Globus pallidus (tissue), 1 donor: ENCODE results near the gene VDR.

Experiments
- DNase-seq: peaks from one replicate; pipeline ENCODE4 v3.0.0-alpha.2; 2015; ENCODE audit warnings: low spot score

The VDR gene

DNA sequence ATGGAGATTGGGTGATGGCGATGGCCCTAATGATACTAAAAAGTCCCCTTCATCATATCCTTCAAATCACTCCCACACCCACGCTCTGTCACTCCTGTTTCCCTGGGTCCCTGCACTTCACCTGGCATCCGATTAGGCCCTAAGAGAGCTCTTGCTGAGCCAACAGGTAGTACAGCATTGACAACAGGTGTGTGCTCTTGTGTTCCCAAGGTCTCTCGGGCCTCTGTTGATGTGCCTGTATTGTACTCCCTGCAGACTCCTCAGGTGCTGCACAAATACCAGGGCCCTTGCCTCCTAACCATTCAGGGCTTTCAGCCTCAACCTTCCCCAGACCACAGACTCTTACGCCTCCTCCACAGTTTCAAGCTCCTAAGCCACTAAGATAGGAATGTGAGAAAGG lies 25.8 kb upstream of the VDR start:
- DNase-seq: no peak

DNA sequence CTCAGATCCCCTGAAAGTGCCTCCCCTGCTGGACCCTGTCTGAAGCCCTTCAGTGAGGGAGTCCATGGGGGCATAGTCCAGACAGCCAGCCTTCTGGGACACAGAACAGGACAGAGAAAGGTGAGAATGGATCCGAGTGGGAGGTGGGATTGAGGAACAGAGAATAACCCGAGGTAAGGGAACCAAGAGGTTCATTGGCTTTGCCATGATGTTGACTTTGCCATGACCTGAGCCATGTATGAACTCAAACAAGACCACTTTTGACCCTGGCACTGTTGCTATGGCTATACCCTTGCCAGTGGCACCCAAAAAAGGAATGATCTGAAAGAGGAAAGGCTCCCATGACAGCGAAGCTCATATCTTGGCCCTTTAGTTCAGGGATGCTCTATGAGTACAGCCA lies 22.6 kb upstream of the VDR start:
- no peak for DNase-seq

DNA sequence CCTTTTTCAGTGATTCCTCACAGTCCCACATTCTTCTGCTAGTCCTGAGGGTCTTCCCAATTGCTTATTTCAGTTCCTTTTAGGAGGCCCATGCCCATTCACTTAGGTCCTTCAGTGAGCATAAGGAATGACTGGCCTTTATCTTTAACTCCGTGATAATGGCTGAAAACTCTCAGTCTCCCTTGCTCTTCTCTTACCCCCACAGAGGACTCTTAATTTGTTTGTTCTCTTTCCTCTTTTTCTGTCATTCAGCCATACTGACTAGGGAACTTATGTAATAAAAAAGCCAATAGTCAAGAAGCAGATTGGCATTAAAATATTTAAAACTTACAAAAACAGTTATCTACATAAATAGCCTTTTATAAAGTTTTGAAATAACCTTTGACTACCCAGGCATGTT lies 17.1 kb upstream of the VDR start:
- DNase-seq: no peak

DNA sequence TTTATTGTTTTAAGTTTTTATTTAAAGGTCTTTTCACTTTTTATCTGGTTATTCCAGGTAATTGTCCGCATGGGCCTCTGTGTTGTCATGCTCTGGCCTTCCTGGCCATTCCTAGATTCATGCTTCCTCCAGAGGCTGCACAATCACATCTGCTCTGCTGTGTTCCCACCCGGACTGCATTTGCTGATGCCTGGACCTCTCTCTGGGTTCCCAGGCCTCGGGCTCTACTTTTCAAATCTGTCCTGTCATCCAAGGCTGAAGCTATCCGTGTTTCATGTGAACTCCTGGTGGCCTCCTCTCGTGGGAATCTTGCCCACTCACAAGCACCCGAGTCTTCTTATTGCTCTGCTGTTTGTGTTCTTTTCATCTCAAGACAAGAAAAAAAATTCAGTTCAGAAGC lies 16.1 kb upstream of the VDR start:
- DNase-seq: no peak

DNA sequence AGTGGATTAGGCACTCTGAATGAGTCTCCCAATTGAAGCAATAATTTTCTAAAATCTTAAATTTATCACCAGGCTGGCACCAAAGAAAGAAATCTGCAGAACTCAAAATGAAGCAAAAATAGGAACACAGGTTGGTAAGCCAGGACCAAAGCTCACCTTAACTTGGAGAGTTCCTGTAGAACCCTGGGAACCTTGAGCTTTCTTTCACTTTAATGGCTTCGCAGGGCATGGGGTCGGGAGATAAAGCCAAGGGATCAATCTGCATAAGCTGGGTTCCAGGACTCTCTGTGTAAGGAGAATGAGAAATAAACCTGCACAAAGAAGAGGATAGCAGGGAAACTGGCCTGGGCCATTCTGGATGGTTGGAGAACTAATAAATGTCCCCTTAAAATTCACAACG lies 8.3 kb upstream of the VDR start:
- no peak for DNase-seq

DNA sequence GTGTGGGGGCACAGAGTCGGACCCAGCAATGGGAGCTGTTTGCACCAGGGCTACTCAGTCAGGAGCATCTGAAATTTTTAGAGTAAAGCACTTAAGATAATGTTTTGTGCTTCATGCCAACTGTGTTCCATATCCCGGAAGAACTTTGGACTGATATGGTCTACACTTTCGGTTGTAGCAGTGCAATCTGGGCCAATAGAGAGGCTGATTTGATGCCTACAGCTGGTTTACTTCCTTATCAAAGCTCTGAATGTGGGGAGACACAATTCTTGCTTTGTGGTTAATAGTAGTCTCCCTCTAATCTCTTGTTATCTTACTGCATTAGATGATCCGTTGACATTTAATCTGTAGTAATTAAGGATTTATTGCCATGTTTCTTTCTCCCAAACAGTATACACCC lies 7.8 kb upstream of the VDR start:
- DNase-seq: no peak

DNA sequence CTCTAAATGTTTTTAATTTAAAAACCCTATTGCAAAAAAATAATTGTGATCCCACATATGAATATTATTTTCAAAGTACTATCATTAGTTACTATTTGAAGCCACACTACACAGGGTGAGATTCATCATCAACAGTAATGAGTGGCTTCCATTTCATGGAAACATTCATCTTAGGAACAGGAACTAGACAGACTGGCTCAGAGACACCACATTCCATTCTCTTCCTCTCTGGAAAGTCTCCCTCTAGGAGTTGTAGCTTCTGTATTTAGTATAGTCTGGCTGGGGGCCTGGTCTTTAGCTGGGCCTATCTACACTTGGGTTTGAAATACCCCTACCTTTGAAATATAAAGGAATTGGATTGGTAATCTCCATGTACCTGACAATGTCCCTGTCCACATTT lies 6.2 kb upstream of the VDR start:
- no peak for DNase-seq

DNA sequence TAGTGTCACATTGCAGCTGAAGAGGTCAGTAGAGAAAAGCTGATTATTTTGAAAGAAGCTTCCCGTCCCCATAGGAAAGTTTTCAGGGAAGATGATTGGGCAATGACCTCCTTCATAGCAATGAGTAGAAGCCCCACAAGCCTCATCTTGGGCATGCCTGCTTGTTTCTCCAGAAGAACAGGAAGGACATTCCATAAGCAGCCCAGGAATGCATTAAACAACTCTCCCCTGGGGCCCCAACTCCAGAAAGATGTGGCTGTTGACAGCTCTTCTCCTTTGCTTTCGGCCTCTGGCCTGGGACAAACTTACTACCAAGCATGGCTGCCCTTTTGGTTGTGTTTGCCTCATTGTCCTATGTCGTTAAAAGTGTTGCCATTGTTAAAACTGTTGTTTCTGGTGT lies 5.7 kb upstream of the VDR start:
- DNase-seq: no peak

DNA sequence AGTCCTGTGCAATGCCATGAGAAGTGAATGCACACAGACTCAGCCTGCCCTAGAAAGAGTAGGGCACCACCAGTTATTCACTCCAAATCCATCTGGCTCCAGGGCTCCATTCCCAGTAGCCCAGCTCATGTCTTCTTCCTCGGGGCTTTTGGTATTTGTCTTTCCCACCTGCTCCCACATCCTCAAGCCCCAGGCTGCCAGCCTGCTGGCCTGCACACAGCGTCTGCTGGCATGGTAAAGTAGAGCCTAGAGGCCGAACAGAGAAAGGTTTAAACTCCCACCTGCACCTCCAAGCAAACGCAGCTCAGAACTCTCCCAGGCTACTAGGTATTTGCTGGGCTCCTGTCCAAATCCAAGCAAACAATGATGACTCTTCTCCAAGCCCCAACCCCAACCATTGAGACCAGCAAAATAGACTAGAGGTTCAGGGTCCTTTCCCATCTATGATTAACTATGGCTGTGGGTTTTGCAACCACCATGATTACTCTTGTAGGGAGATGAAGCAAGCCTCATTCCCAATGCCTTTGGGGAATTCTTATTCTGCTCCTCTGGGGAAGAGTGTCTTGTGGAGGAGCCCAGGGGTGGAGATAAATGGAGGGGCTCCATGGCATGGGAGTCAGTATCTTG lies 5.2 kb upstream of the VDR start:
- DNase-seq: no peak

DNA sequence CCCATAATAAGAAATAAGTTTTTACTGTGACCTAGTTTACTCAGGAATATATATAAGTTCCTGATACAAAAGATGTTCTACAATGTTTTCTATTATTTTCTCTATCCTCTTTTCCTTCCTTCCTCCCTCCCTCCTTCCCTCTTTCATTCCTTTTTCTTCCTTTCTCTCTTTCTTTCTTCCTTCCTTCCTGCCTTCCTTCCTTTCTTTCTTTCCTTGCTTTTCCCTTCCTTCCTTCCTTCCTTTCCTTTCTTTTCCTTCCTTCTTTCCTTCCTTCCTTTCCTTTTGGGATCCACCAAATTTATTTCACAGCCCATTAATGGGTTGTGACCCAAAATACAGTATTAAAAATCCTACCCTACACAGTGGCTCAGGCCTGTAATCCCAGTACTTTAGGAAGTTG lies 3.9 kb upstream of the VDR start:
- no peak for DNase-seq

DNA sequence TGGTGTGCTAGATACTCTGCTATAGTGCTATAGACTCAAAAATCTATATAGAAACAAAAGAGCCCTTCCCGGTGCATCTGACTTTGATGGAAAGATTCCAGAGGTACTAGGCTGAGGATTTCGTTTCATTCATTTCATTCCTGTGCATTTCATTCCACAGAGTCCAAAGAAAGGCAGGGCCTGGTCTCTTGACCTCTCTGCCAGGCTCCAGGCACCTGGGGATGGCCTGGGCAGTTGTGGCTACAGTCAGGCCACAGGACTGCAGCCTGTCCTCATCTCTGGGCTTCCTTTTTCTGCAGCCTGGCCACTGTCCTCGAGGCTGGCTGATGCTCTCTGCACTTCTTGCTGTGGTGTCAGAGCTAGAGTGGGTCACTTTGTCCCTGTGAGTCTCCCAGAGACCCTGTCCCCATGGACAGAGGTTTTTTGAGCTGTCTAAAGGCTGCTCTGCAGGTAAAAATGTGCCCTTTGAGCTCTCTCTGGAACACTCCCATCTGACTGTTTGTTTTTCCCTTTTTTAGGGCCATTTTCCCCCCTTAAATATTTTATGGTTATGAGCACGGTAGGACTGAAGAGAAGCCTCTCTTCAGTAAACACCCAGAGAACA lies 3.2 kb upstream of the VDR start:
- no peak for DNase-seq

DNA sequence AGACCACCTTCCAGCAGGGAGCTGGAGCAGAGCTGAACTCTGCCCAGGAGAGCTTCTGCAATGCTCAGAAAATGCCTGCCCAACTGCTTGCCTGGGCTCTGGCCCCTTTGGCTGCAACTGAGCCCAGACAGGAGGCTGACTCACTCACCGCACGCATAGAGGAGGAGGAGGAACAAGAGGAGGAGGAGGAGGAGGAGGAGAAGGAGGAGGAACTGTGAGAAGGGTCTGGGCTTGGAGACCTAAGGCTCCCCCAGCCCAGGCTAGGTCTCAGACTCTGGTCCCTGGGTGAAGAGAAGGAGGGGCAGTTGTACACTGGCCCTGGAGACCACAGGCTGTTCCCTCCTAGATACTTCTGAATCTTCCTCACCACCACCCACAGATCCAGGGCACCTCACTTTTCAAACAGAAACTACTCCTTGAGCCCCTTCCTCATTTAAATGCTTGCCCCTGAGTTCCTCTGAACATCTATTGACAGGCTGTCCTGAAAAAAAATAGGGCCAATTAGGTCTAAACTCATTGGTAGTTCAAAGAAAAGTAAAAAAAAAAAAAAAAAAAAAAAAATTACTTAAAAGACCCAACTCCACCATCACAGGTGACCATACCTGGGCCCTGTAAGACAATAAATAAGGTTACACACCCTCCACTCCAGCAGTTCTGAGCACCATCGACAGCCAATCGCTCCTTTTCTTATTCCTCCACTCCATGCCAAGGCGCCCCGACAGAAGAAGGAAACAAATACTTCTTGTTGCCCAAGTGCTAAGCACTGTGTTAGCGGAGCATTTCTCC lies 674 bp downstream of the VDR start:
- DNase-seq: no peak

DNA sequence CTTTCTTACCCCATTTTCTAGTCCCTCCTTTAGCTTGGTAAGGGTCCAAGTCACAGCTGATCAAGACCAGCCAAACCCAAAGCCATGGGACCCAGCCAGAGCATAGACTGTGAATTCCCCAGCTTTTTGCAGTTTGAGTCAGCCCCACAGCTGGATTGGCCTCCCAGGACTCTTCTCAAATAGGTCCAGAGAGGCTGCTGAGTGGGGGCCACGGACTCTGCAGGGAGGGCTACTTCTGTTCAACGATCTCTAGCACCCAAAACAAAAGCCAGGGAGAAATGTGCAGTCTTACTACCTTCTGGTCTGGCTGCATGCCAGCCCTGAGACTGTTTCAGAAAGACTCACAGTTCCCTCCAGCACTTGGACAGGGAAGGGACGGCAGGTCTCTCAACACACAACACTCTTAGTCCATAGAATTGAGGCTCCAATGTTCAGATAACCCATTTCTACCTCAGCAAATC lies 1.6 kb downstream of the VDR start:
- DNase-seq: no peak

DNA sequence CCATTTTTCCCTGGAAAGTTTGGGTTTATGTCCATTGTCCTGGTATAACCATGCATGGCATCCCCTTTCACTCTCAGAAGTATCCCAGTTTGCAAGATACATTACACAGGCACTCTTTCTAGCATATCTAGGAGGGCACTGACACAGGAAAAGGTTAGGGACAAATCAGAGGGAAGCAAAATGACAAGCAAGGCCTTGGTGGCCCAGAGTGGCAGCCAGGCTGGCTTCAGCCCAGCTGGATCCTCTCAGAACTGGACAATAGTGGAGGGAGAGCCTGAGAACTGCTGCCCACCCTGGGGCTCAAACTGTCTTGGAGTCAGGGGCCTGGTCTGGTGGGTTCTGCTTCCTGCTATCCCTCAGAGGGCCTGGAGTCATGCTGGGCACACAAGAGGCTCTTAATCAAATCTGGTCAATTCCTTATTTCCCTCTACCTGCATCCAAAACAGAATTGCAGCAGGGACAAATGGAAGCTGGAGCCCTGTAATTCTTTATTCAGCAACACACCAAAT lies 2.6 kb downstream of the VDR start:
- DNase-seq: no peak

DNA sequence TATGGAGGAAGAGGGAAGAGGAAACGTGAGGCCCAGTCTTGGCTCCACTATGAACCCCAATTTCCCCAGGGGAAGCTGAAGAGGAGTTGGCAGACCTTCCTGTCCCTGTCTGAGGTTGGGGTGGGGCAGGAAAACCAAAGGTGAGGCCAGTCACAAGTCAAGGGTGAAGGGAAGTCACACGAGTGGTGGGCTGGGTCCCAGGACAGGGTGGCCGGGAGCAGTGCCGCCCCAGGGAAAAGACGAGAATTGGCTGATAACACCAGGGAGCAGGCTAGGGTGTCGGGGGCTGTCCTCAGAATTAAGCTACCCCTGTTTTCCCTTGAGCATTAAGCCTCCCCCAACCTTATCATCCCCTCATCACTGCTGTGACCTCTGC lies 3.1 kb downstream of the VDR start:
- no peak for DNase-seq

DNA sequence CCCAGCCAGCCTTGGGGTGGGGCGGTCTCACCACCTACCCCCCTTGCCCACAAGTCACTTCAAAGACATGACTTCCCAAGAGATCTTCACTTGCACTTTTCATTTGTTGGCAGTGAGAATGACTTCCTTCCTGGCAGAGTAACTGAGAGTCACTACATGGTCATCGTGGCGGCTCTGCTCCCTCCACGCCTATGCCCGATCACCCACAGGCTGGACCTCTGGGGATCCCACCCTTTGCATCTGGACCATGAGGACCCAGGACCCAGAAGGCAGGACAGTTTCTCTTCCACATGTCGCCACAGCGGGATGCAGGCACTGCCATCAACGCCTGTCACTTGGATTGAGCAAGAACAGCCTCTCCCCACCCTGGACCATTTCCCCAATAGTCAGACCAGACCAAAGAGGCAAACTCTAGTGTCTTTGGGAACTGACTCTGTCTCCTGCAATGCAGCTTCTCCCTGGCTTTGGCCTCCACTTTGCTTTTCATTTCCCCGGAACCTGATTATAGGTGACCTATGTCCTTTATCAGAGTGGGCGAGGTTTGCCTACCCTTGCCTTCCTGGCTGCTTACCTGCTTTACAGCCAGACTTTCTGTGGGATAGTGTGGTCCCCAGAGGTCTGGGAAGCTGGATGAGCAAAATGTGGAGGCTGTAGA lies 3.6 kb downstream of the VDR start:
- no peak for DNase-seq

DNA sequence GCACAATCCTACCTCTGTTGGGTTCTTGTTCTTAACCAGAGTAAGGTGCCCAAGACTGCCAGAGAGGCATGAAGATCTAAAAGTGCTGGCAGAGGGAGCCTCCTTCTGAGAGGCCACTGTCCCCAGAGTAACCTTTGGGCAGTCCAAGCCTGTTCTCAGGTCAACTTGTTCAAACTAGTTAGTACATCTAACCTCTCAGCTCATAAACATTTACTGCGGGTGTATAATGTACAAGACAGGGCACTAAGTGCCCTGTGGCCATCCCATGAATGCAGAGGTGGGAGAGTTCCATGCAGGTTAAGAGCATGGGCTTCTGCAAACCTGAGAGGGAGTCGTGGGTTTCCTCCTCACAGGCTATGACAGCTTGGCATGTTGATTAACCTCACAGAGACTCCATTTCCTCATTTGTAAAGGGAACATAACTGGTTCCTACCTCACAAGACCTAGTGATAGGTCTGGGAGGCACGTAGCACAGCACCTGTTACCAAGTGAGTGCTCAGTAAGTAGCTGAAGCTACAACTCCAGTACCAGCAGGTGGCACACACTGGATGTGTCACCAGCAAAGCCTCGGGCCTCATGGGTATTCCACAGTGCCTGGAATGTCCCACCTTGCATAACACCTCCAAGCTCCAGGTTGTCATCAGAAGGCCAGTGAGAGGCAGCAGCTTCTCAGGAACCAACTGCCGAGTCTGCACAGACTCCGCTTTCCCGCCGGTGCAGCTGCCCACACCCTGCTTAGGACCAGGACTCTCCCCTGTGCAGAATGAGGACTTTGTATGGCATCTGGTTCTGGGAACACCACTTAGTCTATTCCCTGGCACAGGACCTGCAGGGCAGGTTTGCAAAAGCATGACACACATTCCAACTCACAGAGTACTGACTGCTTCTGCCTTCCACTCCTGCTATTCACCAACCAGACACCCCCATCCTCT lies 4.4 kb downstream of the VDR start:
- no peak for DNase-seq

DNA sequence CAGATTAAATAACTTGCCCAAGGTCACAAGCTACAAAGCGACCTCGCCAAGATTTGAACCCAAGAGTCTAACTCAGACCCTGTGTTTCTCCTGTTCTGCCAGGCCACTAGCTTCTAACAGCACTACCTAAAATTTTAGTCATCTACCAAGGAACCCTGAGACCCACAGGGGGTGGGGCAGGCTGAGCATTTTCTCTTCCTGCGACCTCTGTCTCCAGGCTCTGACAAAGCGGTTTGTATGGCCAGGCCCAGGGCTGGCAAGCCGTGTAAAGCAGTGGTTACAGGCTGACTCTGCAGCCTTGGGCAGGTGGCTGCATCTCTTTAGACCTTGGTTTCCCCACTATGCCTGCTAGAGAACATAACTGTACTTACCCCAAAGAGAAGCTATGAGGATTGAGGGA lies 5.3 kb downstream of the VDR start:
- DNase-seq: no peak

DNA sequence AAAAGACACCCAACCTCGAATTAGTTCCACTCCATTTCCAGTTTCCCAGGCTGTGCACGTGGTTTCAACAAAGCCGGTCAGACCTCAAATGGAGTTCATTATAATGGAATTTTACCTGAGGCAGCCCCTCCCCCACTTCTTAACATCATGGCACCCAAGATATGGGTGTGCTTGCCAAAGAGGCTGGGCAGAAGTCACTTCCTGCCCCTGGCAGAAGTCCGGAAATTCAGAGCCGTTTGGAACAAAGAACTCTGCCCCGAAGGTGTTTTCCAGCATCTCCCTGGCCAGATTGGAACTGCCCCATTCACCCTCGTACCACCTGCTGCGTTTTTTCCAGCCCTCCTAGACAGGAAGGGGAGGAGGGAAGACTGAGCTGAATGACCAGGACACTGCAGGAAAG lies 8.2 kb downstream of the VDR start:
- DNase-seq: no peak

DNA sequence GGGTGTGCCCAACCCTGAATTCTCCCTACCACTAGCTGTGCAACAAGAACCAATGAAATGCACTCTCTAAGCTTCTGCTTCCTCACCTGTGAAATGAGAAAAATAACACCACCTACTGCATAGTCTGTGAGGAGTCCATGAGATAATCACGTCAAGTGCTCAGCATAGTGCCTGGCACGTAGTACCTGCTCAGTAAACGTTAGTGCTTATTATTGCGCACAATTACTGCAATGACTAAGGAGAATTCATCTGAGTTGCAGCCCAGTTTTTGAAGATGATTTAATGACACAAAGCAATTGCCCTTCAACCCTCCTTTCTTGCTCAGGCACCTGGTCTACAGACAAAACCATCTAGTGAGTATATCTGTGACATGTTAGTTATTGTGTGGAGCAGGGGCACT lies 8.8 kb downstream of the VDR start:
- DNase-seq: no peak

DNA sequence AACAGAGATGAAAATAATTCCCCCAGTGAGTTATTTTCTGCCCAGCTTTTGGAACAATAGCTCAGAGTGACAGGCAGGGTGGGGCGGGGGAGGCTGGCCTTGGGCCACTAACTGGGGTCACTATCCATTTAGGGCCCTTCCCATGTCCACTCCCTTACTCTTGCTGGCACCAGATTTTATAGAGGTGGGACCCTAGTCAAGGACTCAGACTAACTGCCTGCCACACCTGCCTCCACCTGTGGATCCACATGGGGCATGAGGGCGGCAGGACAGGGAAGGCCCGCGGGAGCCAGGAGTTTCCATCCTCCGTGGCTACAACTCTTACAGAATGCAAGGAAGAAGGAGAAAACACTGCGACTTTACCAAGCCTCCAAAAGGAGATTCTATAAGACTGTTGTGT lies 10.1 kb downstream of the VDR start:
- no peak for DNase-seq

DNA sequence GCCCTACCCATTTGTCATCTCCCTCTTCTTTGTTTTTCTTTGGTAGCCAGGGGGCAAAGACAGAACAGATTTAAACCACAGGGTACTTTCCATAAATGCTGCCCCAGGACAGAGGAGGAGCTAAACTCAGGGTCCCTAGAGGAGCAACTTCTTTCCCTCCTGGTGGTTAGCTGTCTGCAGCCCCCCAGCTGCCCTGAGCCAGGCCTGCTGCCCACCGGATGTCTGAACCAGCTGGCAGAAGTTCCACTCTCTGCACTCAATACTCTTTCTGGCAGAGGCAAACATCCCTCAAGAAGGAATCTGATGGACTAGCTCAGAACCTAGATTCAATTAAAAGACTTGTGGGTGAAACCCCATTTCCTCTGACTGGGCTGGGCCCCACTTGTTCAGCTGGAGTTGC lies 10.7 kb downstream of the VDR start:
- no peak for DNase-seq
